Upper lobe of left lung (tissue), 4 donors: ENCODE measurements around the gene VGF.

Experiments used
- POLR2AphosphoS5 ChIP-seq, 2 donors: sonication (generic); formaldehyde crosslinking; IDR thresholded peaks; one replicate each; pipeline ENCODE4 v1.5.1; 2017; ENCODE audit warnings: antibody characterized with exemption in 2 of 2
- TF ChIP-seq, protein P1 (sequence below), 6 experiments: fragments of 450-650 bp in 4 of 6; fragments of 200-600 bp in 2 of 6; sonication (generic) in 2 of 6; IDR thresholded peaks; one replicate each; pipeline ENCODE4 v1.5.1; 2016 to 2019; ENCODE audit warnings: antibody characterized with exemption in 6 of 6

DNA sequence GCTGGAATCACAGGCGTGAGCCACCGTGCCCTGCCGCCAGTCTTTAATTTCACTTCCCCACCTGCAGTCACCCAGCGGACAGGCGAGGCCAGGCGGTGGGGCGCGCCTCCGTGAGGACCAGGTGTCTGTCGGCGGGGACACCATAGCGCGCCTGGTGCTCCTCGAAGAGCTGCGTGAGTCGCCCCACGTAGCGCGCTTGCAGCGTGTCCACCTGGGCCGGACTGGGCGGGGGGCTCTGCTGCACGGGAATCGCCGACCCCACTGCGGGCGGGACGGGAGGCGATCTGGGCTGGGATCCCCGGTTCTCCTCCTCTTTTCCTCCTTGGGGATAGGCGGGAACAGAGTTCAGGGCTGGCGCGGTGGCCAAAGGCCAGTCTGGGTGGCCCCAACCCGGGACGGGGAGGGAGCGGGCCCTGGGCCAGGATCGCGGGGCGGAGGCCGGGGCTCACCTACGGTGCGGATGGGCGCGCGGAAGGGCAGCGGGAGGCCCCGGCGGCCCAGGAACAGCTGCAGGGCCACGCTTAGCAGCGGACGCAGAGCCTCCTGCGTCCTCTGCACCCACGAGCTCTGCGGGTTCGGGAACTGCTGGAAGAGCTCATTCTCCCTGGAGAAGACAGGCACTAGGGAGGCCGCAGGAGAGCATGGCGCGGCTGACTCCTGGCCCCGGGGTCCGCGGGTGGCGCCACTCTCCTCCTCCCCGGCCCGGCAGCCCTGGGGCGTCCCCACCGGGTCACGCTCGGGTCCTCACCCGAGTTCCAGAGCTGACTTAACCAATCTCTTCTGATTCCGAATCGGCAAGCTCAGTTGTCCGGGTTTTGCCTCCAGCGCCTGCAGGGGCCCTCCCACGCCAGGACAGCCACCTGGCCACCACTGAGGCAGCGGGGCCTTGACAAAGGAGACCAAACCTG is 36.6 kb upstream of the VGF start:
- TF ChIP-seq, protein P1, sequence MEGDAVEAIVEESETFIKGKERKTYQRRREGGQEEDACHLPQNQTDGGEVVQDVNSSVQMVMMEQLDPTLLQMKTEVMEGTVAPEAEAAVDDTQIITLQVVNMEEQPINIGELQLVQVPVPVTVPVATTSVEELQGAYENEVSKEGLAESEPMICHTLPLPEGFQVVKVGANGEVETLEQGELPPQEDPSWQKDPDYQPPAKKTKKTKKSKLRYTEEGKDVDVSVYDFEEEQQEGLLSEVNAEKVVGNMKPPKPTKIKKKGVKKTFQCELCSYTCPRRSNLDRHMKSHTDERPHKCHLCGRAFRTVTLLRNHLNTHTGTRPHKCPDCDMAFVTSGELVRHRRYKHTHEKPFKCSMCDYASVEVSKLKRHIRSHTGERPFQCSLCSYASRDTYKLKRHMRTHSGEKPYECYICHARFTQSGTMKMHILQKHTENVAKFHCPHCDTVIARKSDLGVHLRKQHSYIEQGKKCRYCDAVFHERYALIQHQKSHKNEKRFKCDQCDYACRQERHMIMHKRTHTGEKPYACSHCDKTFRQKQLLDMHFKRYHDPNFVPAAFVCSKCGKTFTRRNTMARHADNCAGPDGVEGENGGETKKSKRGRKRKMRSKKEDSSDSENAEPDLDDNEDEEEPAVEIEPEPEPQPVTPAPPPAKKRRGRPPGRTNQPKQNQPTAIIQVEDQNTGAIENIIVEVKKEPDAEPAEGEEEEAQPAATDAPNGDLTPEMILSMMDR (IDR thresholded peaks at IDR 0.05): no peak
- no peak for TF ChIP-seq POLR2AphosphoS5 (IDR thresholded peaks at IDR 0.05)
